ENCODE results near the gene KCNG2.

KCNG2 gene

DNA sequence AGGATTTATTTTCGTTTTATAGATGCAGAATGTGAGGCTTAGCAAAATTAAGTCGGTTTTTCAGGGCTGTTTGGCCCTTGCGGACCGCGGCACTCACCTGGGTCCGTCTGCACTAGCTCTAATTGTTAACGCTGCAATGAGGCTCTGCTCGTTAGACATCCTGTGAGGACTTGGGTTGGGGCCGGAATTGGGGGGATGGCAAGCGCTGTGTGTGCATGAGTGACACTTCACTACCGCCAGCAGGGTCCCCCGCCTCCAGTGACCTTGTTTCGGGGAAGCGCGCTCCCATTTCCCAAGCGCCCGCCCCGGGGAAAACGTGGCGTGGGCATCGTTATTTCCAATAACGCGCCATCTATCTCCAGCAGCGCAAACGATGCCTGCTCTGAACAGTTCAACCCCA lies 54.2 kb downstream of the KCNG2 start:
- TF ChIP-seq, protein P1, sequence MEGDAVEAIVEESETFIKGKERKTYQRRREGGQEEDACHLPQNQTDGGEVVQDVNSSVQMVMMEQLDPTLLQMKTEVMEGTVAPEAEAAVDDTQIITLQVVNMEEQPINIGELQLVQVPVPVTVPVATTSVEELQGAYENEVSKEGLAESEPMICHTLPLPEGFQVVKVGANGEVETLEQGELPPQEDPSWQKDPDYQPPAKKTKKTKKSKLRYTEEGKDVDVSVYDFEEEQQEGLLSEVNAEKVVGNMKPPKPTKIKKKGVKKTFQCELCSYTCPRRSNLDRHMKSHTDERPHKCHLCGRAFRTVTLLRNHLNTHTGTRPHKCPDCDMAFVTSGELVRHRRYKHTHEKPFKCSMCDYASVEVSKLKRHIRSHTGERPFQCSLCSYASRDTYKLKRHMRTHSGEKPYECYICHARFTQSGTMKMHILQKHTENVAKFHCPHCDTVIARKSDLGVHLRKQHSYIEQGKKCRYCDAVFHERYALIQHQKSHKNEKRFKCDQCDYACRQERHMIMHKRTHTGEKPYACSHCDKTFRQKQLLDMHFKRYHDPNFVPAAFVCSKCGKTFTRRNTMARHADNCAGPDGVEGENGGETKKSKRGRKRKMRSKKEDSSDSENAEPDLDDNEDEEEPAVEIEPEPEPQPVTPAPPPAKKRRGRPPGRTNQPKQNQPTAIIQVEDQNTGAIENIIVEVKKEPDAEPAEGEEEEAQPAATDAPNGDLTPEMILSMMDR (IDR thresholded peaks at IDR 0.05; ENCODE audit: low read length) = no peak
- Histone ChIP-seq H3K9me2 (ENCODE audit: low read depth, low read length) (no peaks in the 10 kb centered on the region), H3K27me3 (ENCODE audit: insufficient read depth, low read length) (no peaks in the 10 kb centered on the region; the same call in 1 of the 2 replicates), H3K36me3 (ENCODE audit: insufficient read depth, low read length) (no peaks in the 10 kb centered on the region), H3K4me1 (ENCODE audit: insufficient read depth, low read length, severe bottlenecking) (peaks cover 6% of the 10 kb centered on the region), H3K9me3 (ENCODE audit: low read length) (no peaks in the 10 kb centered on the region), H3K4me3 (ENCODE audit: low read depth, low read length, poor library complexity, severe bottlenecking) (no peak overlapping the region), H4K20me1 (ENCODE audit: insufficient read depth, low read length) (no peaks in the 10 kb centered on the region), H3K79me2 (ENCODE audit: insufficient read depth, low read length) (no peaks in the 10 kb centered on the region), H3F3A (ENCODE audit: insufficient read depth, low read length) (no peaks in the 10 kb centered on the region), H3K9ac (ENCODE audit: low read length) (no peak overlapping the region), H3K27ac (ENCODE audit: low read depth, low read length, poor library complexity, severe bottlenecking) (no peak overlapping the region), H2AFZ (ENCODE audit: low read length) (no peak overlapping the region), H3K4me2 (ENCODE audit: low read length) (no peak overlapping the region)

DNA sequence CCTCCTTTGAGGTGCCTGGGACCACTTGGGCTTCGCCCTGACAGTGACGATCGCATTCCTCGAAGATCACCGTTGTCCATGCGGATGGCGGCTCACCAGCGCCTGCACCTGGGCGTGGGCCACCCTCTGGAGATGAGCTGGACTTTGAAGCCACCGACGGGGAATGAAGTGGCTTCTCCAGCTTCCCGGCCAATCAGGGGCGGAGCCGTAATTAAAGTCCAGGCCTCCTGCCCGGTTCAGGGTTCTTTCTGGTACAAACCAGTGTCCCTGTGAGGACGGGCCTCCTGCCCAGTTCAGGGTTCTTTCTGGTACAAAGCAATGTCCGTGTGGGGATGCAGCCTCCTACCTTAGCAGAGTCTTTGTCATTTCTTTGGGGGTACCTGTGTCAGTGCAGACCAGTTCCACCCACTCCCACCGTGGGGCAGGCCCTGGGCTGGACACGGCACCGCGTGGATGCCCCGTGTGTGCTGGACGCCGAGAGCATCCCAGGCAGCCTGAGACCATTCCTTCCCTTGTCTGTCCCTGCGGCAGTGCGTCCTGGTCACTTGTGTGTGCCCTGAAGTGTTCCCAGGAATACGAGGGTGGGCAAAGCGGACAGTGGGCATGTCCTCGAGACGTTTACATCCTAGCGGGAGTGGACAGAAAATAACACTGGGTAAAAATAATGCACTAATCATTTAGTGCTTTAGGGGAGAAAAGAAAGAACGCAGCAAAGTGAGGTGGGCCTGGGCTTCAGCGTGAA lies 55.0 kb downstream of the KCNG2 start:
- Histone ChIP-seq H2AFZ (ENCODE audit: low read length) (no peak overlapping the region), H3K27ac (ENCODE audit: low read depth, low read length, poor library complexity, severe bottlenecking) (no peak overlapping the region), H3K4me2 (ENCODE audit: low read length) (no peak overlapping the region), H4K20me1 (ENCODE audit: insufficient read depth, low read length) (no peaks in the 10 kb centered on the region), H3K9me2 (ENCODE audit: low read depth, low read length) (no peaks in the 10 kb centered on the region), H3K36me3 (ENCODE audit: insufficient read depth, low read length) (no peaks in the 10 kb centered on the region), H3K79me2 (ENCODE audit: insufficient read depth, low read length) (no peaks in the 10 kb centered on the region), H3K27me3 (ENCODE audit: insufficient read depth, low read length) (no peaks in the 10 kb centered on the region; the same call in 1 of the 2 replicates), H3K4me3 (ENCODE audit: low read depth, low read length, poor library complexity, severe bottlenecking) (no peak overlapping the region), H3F3A (ENCODE audit: insufficient read depth, low read length) (no peaks in the 10 kb centered on the region), H3K9ac (ENCODE audit: low read length) (no peak overlapping the region), H3K9me3 (ENCODE audit: low read length) (no peaks in the 10 kb centered on the region), H3K4me1 (ENCODE audit: insufficient read depth, low read length, severe bottlenecking) (peaks cover 6% of the 10 kb centered on the region)
- TF ChIP-seq EZH2 (IDR thresholded peaks at IDR 0.05; ENCODE audit: borderline replicate concordance, low read length) = no peak
- TF ChIP-seq, protein P1 (IDR thresholded peaks at IDR 0.05; ENCODE audit: low read length) = no peak

DNA sequence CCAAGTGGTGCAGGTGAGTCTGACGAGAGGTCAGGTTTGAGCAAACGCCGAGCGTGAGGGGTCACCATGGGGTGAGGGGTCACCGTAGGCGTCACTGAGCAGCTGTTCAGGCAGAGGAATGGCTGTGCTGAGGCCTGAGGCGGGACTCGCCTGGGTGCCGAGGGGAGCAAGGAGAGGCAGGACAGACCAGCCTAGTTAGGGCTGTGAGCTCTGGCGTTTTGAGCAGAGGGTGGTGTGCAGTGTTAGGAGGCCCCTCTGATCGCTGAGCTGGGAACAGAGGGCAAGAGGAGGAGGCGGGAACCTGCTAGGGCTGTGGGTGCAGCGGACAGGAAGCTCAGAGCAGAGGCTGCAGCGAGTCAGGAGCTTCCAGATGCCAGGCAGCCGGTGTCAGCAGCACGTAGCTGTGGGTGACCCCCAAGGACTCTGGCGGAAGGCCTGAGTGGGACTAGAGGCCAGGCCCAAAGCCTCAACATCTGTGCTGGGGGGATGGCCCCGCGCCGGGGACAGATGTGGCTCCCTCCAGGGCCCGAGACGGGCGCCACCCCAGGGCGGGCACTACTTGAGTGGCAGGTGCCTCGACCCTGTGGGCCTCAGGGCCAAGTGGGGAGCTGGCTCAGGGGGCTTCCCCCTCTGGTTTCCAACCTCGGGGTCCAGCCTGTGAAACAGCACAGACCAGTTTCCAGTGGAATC lies 55.7 kb downstream of the KCNG2 start:
- Histone ChIP-seq H3K27me3 (ENCODE audit: insufficient read depth, low read length) (no peaks in the 10 kb centered on the region; the same call in 1 of the 2 replicates), H2AFZ (ENCODE audit: low read length) (no peak overlapping the region), H3K79me2 (ENCODE audit: insufficient read depth, low read length) (no peaks in the 10 kb centered on the region), H3K4me2 (ENCODE audit: low read length) (no peak overlapping the region), H3K9me3 (ENCODE audit: low read length) (no peaks in the 10 kb centered on the region), H3K9ac (ENCODE audit: low read length) (no peak overlapping the region), H3K36me3 (ENCODE audit: insufficient read depth, low read length) (no peaks in the 10 kb centered on the region), H3F3A (ENCODE audit: insufficient read depth, low read length) (no peaks in the 10 kb centered on the region), H3K9me2 (ENCODE audit: low read depth, low read length) (no peaks in the 10 kb centered on the region), H3K4me1 (ENCODE audit: insufficient read depth, low read length, severe bottlenecking) (peaks cover 6% of the 10 kb centered on the region), H3K27ac (ENCODE audit: low read depth, low read length, poor library complexity, severe bottlenecking) (no peak overlapping the region), H4K20me1 (ENCODE audit: insufficient read depth, low read length) (no peaks in the 10 kb centered on the region), H3K4me3 (ENCODE audit: low read depth, low read length, poor library complexity, severe bottlenecking) (no peak overlapping the region)
- TF ChIP-seq, protein P1 (IDR thresholded peaks at IDR 0.05; ENCODE audit: low read length) = no peak
- no peak for TF ChIP-seq EZH2 (IDR thresholded peaks at IDR 0.05; ENCODE audit: borderline replicate concordance, low read length)
